Tibial nerve (tissue), 4 donors: Measurements from ENCODE around the gene SMYD3. TPM values are rescaled to one million over a fixed set of nuclear protein-coding genes. Genes with fewer than 3 reads are reported as not detected.

Experiments used
- DNase-seq, 2 donors: peaks; one replicate each; pipeline ENCODE4 v3.0.0-alpha.2; 2019; ENCODE audit warnings: low spot score in 2 of 2
- H3K27ac ChIP-seq, 4 donors: fragments of 200-600 bp; sonication (generic) in 3 of 4; one replicate each; pipeline ENCODE4 v1.5.1; 2017 to 2019; ENCODE audit warnings: mild to moderate bottlenecking in 1 of 4
- H3K27me3 ChIP-seq, 2 donors: fragments of 200-600 bp; sonication (generic) in 1 of 2; one replicate each; pipeline versions ENCODE4 v1.5.1 to v1.6.0; 2017 to 2019
- H3K36me3 ChIP-seq, 3 donors: fragments of 200-600 bp; sonication (generic); one replicate each; pipeline ENCODE4 v1.5.1; 2018 to 2019
- H3K4me1 ChIP-seq, 4 donors: fragments of 200-600 bp; sonication (generic) in 3 of 4; one replicate each; pipeline ENCODE4 v1.5.1; 2017 to 2019
- H3K4me3 ChIP-seq, 4 donors: fragments of 200-600 bp; sonication (generic) in 3 of 4; one replicate each; pipeline ENCODE4 v1.5.1; 2017 to 2019; ENCODE audit warnings: mild to moderate bottlenecking in 1 of 4, moderate library complexity in 1 of 4
- H3K9me3 ChIP-seq, 4 donors: fragments of 200-600 bp; sonication (generic) in 3 of 4; one replicate each; pipeline ENCODE4 v1.5.1; 2017 to 2019
- CTCF ChIP-seq, 5 experiments: fragments of 200-600 bp in 3 of 5; fragments of 450-650 bp in 2 of 5; sonication (generic) in 3 of 5; IDR thresholded peaks; one replicate each; pipeline ENCODE4 v1.5.1; 2016 to 2019; ENCODE audit warnings: antibody characterized with exemption in 5 of 5, mild to moderate bottlenecking in 3 of 5, moderate library complexity in 2 of 5
- EP300 ChIP-seq, 2 donors: sonication (generic); formaldehyde crosslinking; IDR thresholded peaks; one replicate each; pipeline ENCODE4 v1.6.1; 2017; ENCODE audit warnings: antibody characterized with exemption in 2 of 2, mild to moderate bottlenecking in 1 of 2
- POLR2A ChIP-seq, 2 donors: fragments of 450-650 bp; IDR thresholded peaks; one replicate each; pipeline ENCODE4 v1.6.1; 2017; ENCODE audit warnings: antibody characterized with exemption in 2 of 2, mild to moderate bottlenecking in 2 of 2, moderate library complexity in 2 of 2
- WGBS, 2 donors: methylation state at CpG; one replicate each; pipeline ENCODE4 v1.1.5; 2018; 5-methylcytosine and 5-hydroxymethylcytosine counted together
- total RNA-seq, 4 donors: library from RNA; depleted of rRNA; stranded (reverse); fragments of >200 nt; gene quantifications; one replicate each; pipeline ENCODE4 v1.1.0, GENCODE V29; 2016

The SMYD3 gene
- total RNA-seq, 4 donors from 2014 or later = 22.2 to 30.3 (median 27.0) TPM

GRCh38 chr1:246317332-246318035, 189.6 kb downstream of the SMYD3 start:
- TF ChIP-seq EP300 (IDR thresholded peaks at IDR 0.05) = no peak
- no peak for TF ChIP-seq POLR2A (IDR thresholded peaks at IDR 0.05)
- no peak for TF ChIP-seq CTCF (IDR thresholded peaks at IDR 0.05)
- Histone ChIP-seq H3K27ac (no peak overlapping the region), H3K27me3 (no peaks in the 10 kb centered on the region), H3K9me3 (no peaks in the 10 kb centered on the region), H3K4me3 (no peak overlapping the region), H3K4me1 (peaks cover 0 to 14% (median 0%) of the 10 kb centered on the region in 4 donors), H3K36me3 (no peaks in the 10 kb centered on the region)
- 83 to 93% methylated on average over 4 of the region's 4 CpGs for WGBS, 2 donors
- DNase-seq = no peak

- no peak for TF ChIP-seq EP300 (IDR thresholded peaks at IDR 0.05)
- TF ChIP-seq POLR2A (IDR thresholded peaks at IDR 0.05) = no peak
- no peak for TF ChIP-seq CTCF (IDR thresholded peaks at IDR 0.05)
- H3K9me3 ChIP-seq = no peaks in the 10 kb centered on the region
- no peak for DNase-seq
- WGBS, 2 donors = 93 to 98% methylated on average over 13 of the region's 13 CpGs
- no peaks in the 10 kb centered on the region for H3K4me1 ChIP-seq
- H3K4me3 ChIP-seq = no peak overlapping the region
- no peaks in the 10 kb centered on the region for H3K36me3 ChIP-seq
- no peaks in the 10 kb centered on the region for H3K27me3 ChIP-seq
- no peak overlapping the region for H3K27ac ChIP-seq
Measured at GRCh38 chr1:246311461-246311860, 195.6 kb downstream of the SMYD3 start.

GRCh38 chr1:246309247-246309884, 197.7 kb downstream of the SMYD3 start:
- no peaks in the 10 kb centered on the region for H3K9me3 ChIP-seq
- no peak overlapping the region for H3K4me3 ChIP-seq
- H3K27me3 ChIP-seq = no peaks in the 10 kb centered on the region
- no peak overlapping the region for H3K27ac ChIP-seq
- no peak for DNase-seq
- TF ChIP-seq CTCF (IDR thresholded peaks at IDR 0.05) = no peak
- no peak for TF ChIP-seq POLR2A (IDR thresholded peaks at IDR 0.05)
- TF ChIP-seq EP300 (IDR thresholded peaks at IDR 0.05) = no peak
- H3K4me1 ChIP-seq = no peaks in the 10 kb centered on the region
- WGBS, 2 donors = 75 to 84% methylated on average over 3 of the region's 3 CpGs
- no peaks in the 10 kb centered on the region for H3K36me3 ChIP-seq

GRCh38 chr1:246308533-246309075, 198.5 kb downstream of the SMYD3 start:
- Histone ChIP-seq H3K27me3 (no peaks in the 10 kb centered on the region), H3K4me3 (no peak overlapping the region), H3K27ac (no peak overlapping the region), H3K4me1 (no peaks in the 10 kb centered on the region), H3K9me3 (no peaks in the 10 kb centered on the region), H3K36me3 (no peaks in the 10 kb centered on the region)
- WGBS, 2 donors = 56 to 61% methylated on average over 3 of the region's 3 CpGs
- TF ChIP-seq EP300 (IDR thresholded peaks at IDR 0.05) (no peak), CTCF (IDR thresholded peaks at IDR 0.05) (no peak), POLR2A (IDR thresholded peaks at IDR 0.05) (no peak)
- DNase-seq = no peak

GRCh38 chr1:246306415-246307037, 200.6 kb downstream of the SMYD3 start:
- no peaks in the 10 kb centered on the region for H3K9me3 ChIP-seq
- H3K27ac ChIP-seq = no peak overlapping the region
- H3K4me1 ChIP-seq = peaks cover 0 to 12% (median 4%) of the 10 kb centered on the region in 4 donors
- no peak overlapping the region for H3K4me3 ChIP-seq
- H3K36me3 ChIP-seq = no peaks in the 10 kb centered on the region
- WGBS, 2 donors = 53 to 74% methylated on average over 3 of the region's 3 CpGs
- TF ChIP-seq EP300 (IDR thresholded peaks at IDR 0.05) = no peak
- no peak for TF ChIP-seq POLR2A (IDR thresholded peaks at IDR 0.05)
- no peak for TF ChIP-seq CTCF (IDR thresholded peaks at IDR 0.05)
- H3K27me3 ChIP-seq = no peaks in the 10 kb centered on the region
- no peak for DNase-seq
